HUES6 (cell line): ENCODE measurements around the gene FOXI3.
"Not testable (repeated sequence)": the region's sequence is repeated elsewhere in the genome, so short reads cannot be mapped to it uniquely, and the experiment has no call there.

Source experiments
- H3K27ac ChIP-seq: 2 replicates; pipeline ENCODE4 v1.7.0; 2013; ENCODE audit warnings: low read depth, mild to moderate bottlenecking, low read length, inconsistent platforms
- H3K27me3 ChIP-seq: 2 replicates; pipeline ENCODE4 v1.6.1; 2013; ENCODE audit warnings: low read length; ENCODE audit not compliant: control insufficient read depth, insufficient read depth
- H3K36me3 ChIP-seq: 2 replicates; pipeline ENCODE4 v1.6.1; 2013; ENCODE audit warnings: low read length; ENCODE audit not compliant: control insufficient read depth, insufficient read depth
- H3K4me1 ChIP-seq: 2 replicates; pipeline ENCODE4 v1.6.1; 2013; ENCODE audit warnings: low read length; ENCODE audit not compliant: control insufficient read depth, insufficient read depth
- H3K4me3 ChIP-seq: 2 replicates; pipeline ENCODE4 v1.5.1; 2013; ENCODE audit warnings: low read depth, low read length
- H3K9ac ChIP-seq: one replicate; pipeline ENCODE4 v1.6.1; 2013; ENCODE audit warnings: mild to moderate bottlenecking, low read length
- H3K9me3 ChIP-seq: 2 replicates; pipeline ENCODE4 v1.6.1; 2013; ENCODE audit warnings: low read depth, low read length; ENCODE audit not compliant: control insufficient read depth, insufficient read depth

FOXI3 gene

DNA sequence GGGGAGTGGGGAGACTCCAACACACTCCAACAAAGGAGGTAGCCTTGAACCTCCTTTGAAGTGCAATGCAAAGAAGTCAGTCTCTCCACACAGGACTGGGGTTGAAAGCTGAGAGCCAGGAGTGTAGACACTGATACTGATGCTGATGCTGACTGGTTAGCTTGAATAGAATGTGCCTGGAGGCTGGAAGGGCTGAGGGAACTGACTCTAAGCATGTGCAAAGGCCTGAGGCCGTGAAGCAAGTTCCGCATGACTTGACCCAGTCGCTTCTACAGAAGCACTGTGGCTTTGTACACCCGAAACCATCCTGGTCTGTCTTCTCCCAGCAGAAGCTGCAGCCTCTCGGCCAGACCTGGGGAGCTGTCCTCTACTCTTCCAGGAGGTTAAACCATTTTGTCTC is 10.4 kb downstream of the FOXI3 start:
- no peak overlapping the region for H3K4me3 ChIP-seq
- H3K4me1 ChIP-seq = peaks cover 26% of the 10 kb centered on the region
- no peaks in the 10 kb centered on the region for H3K9me3 ChIP-seq
- peaks cover 6% of the 10 kb centered on the region; the same call in 1 of the 2 replicates for H3K36me3 ChIP-seq
- no peak overlapping the region for H3K9ac ChIP-seq
- no peaks in the 10 kb centered on the region for H3K27me3 ChIP-seq
- no peak overlapping the region for H3K27ac ChIP-seq

DNA sequence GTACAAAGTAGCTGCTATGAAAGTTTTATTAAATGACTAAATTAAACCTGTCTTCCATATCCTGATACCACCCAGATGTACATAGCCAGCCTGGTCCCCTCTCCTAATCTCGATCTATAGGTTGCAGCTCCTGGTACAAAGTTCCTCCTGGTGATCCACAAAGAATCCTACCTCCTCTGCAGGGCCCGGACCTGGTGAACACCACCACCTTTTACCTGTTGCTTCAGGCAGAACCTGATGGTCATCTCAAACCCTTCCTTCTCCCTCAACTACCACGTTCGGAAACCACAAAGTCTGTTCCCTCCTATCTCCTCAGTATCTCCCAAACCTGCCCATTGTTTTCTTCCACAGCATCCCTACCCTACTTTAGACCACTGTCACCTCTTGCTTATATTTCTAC is 15.5 kb downstream of the FOXI3 start:
- Histone ChIP-seq H3K27ac (no peak overlapping the region), H3K9me3 (no peaks in the 10 kb centered on the region), H3K4me3 (no peak overlapping the region), H3K36me3 (no peaks in the 10 kb centered on the region), H3K27me3 (no peaks in the 10 kb centered on the region), H3K4me1 (peaks cover 5% of the 10 kb centered on the region), H3K9ac (no peak overlapping the region)

DNA sequence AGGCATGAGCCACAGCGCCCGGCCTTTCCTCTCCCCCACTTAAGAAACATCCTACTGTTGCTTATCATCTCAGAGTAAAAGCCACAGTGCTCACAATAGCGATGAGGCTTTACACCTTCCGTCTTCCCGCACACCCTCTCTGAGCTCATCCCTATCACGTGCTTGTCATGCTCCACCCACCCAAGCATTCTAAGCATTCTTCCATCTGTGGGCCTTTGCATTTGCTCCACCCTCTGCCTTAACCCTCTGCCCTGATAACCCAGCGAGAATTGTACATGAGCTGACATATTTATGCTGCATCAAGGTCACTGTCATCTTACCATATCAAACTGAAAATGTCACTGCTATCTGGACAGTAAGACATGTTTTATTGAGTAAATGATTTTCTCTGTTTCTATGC is 22.6 kb downstream of the FOXI3 start:
- no peaks in the 10 kb centered on the region for H3K9me3 ChIP-seq
- H3K27ac ChIP-seq = no peak overlapping the region
- H3K36me3 ChIP-seq = no peaks in the 10 kb centered on the region
- H3K4me3 ChIP-seq = no peak overlapping the region
- H3K4me1 ChIP-seq = no peaks in the 10 kb centered on the region
- H3K27me3 ChIP-seq = no peaks in the 10 kb centered on the region
- H3K9ac ChIP-seq = no peak overlapping the region

DNA sequence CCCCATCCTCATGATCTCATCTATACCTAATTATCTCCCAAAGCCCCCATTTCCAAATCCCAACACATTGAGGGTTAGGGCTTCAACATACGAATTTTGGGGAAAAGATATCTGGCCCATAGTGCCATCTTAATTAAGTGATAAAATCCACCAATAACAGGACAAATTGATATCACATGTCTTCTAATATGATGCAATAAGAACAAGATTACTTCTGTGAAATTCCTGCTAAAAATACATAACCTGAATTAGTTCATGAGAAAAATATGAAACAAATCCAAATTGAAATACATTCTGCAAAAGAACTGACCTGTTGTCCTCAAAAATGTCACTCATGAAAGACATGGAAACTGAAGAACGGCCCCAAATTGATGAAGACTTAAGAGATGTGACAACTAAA is 28.8 kb downstream of the FOXI3 start:
- H3K4me3 ChIP-seq = no peak overlapping the region
- H3K9ac ChIP-seq = no peak overlapping the region
- H3K27ac ChIP-seq = no peak overlapping the region
- no peaks in the 10 kb centered on the region for H3K9me3 ChIP-seq
- no peaks in the 10 kb centered on the region for H3K27me3 ChIP-seq
- H3K4me1 ChIP-seq = peaks cover 7% of the 10 kb centered on the region
- H3K36me3 ChIP-seq = no peaks in the 10 kb centered on the region

DNA sequence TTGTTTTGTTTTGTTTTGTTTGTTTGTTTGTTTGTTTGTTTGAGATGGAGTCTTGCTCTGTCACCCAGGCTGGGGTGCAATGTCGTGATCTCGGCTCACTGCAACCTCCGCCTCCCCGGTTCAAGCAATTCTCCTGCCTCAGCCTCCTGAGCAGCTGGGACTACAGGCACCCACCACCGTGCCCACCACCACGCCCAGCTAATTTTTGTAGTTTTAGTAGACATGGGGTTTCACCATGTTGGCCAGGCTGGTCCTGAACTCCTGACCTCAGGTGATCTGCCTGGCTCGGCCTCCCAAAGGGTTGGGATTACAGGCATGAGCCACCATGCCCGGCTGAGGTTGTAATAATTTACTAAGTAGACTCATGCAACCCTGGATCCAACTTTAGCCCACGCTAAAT is 33.4 kb downstream of the FOXI3 start:
- peaks cover 39% of the 10 kb centered on the region for H3K4me1 ChIP-seq
- not testable (repeated sequence) for H3K27ac ChIP-seq, H3K4me3 ChIP-seq, H3K36me3 ChIP-seq, H3K9me3 ChIP-seq, H3K9ac ChIP-seq, H3K27me3 ChIP-seq

DNA sequence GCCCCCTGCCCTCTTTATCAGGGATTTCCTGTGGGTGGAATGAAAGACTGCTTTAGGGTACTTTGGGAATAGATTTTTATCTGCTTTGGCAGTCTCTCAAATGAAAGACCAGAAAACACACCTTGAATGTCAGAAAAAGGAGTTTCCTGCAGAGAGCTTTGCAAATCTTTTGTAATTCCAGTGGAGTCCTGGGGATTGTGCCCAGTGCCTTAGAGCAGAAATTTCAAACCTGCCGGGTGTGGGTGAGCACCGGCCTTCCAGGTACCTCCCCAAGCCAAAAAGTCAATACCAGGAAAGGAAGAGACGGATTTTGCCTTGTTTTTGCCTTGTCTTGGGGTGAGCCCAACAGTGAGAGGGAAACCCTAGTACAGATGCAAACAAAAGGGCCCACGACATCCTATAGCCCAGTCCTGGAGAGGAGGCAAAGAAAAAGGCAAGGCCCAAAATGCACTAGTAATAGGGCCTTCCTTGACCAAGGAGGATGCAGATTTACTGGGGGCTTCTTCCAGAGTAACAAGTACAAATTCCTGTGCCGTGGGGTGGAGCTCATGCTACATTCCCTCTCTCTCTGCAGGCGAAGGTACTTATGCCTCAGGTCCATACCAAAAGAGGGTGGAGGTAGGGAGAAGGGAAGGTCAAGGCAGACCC is 36.4 kb downstream of the FOXI3 start:
- H3K9me3 ChIP-seq = no peaks in the 10 kb centered on the region
- H3K4me3 ChIP-seq = peak overlapping the region; percentile 21
- no peaks in the 10 kb centered on the region for H3K36me3 ChIP-seq
- H3K27ac ChIP-seq = peak overlapping the region; percentile 52
- H3K27me3 ChIP-seq = no peaks in the 10 kb centered on the region
- H3K4me1 ChIP-seq = peaks cover 42% of the 10 kb centered on the region
- peak overlapping the region; percentile 66 for H3K9ac ChIP-seq

DNA sequence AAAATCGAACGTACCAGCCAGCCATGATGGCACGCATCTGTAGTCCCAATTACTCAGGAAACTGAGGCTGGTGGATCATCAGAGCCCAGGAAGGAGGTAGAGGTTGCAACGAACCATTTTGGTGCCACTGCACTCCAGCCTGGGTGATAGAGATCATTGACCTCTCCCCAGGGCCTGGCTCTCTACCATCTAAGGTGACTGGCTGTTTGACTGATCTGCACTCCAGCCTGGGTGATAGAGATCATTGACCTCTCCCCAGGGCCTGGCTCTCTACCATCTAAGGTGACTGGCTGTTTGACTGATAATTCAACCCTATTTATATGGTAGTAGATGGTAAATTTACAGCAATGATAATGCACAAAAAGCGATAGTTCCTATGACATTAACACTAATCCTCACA is 43.6 kb downstream of the FOXI3 start:
- H3K4me1 ChIP-seq, H3K27me3 ChIP-seq, H3K27ac ChIP-seq, H3K4me3 ChIP-seq, H3K9ac ChIP-seq, H3K9me3 ChIP-seq, H3K36me3 ChIP-seq: not testable (repeated sequence)

DNA sequence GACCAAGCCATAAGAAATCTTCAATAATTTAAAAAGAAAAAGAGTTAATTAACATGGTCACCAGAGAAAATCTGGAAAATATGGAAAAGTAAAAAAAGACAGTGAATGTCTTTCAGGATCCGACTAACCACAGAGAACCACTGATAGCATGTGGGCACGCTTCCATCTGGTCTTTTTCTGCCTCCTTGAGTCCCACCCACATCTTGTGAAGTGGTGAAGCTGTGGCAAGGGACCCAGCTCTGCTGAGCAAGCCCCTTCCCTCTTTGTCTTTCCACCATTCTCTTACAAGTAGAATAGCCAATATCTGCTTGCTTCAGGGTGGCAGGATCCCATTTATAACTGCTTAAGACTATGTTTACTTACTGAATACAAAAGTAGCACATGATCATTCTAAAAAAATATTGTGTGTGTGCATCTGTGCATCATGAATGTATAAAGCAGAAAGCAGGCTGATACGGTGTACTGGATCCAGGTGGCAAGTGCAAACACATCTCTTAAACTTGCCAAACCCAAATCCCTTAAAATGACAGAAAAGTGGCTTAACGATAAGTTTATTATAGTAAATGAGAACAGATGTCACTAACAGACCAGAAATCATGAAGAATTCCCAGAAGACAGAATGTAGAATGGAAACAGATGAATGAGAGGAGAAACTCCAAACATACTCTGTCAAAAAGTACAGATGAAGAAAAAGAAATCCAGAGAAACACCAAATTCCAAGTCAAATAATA is 52.3 kb downstream of the FOXI3 start:
- Histone ChIP-seq H3K27me3 (no peaks in the 10 kb centered on the region), H3K4me3 (no peak overlapping the region), H3K4me1 (peaks cover 7% of the 10 kb centered on the region)

DNA sequence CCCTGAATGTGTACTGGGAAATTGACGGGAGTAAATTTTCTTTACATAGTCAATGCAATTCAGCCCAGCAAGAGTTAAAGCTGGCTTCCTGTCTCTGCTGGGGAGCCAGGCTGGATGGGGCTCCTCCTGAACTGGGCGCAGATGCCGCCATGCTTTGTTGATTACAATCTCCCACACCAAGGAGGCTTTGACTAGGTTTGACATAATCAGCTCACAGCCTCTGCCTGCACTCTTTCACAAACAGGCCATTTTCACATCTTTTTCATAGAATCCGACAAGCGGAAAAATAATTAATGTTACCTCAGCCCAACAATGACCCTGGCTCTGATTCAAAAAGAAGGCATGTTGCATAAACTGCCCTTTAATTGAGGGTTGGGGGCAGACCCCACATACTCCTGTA is 54.3 kb downstream of the FOXI3 start:
- Histone ChIP-seq H3K4me3 (no peak overlapping the region), H3K9me3 (no peaks in the 10 kb centered on the region), H3K9ac (no peak overlapping the region), H3K27ac (no peak overlapping the region), H3K27me3 (no peaks in the 10 kb centered on the region), H3K36me3 (no peaks in the 10 kb centered on the region), H3K4me1 (peaks cover 7% of the 10 kb centered on the region)

More for the DNA sequence above, 52.3 kb downstream of the FOXI3 start:
- Histone ChIP-seq H3K9ac (no peak overlapping the region), H3K36me3 (no peaks in the 10 kb centered on the region), H3K27ac (no peak overlapping the region), H3K9me3 (no peaks in the 10 kb centered on the region)
